ENCODE results near the gene IL6.
A peak's percentile ranks its signal among the peaks of the same experiment; 100 is the strongest.
"Not testable (repeated sequence)": the region's sequence is repeated elsewhere in the genome, so short reads cannot be mapped to it uniquely, and the experiment has no call there.

IL6 gene

DNA sequence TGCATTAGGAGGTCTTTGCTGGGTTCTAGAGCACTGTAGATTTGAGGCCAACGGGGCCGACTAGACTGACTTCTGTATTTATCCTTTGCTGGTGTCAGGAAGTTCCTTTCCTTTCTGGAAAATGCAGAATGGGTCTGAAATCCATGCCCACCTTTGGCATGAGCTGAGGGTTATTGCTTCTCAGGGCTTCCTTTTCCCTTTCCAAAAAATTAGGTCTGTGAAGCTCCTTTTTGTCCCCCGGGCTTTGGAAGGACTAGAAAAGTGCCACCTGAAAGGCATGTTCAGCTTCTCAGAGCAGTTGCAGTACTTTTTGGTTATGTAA lies 675 bp downstream of the IL6 start:
- DNase-seq (ENCODE audit: low spot score): no peak

DNA sequence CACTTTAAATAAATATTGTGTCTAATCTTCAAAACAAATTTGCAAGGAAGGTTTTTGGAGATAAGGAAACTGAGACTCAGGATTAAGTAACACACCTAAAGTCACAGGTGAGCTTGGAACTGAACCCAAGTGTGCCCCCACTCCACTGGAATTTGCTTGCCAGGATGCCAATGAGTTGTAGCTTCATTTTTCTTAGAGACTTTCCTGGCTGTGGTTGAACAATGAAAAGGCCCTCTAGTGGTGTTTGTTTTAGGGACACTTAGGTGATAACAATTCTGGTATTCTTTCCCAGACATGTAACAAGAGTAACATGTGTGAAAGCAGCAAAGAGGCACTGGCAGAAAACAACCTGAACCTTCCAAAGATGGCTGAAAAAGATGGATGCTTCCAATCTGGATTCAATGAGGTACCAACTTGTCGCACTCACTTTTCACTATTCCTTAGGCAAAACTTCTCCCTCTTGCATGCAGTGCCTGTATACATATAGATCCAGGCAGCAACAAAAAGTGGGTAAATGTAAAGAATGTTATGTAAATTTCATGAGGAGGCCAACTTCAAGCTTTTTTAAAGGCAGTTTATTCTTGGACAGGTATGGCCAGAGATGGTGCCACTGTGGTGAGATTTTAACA lies 1.5 kb downstream of the IL6 start:
- peak; percentile 11 for DNase-seq (ENCODE audit: low spot score)

DNA sequence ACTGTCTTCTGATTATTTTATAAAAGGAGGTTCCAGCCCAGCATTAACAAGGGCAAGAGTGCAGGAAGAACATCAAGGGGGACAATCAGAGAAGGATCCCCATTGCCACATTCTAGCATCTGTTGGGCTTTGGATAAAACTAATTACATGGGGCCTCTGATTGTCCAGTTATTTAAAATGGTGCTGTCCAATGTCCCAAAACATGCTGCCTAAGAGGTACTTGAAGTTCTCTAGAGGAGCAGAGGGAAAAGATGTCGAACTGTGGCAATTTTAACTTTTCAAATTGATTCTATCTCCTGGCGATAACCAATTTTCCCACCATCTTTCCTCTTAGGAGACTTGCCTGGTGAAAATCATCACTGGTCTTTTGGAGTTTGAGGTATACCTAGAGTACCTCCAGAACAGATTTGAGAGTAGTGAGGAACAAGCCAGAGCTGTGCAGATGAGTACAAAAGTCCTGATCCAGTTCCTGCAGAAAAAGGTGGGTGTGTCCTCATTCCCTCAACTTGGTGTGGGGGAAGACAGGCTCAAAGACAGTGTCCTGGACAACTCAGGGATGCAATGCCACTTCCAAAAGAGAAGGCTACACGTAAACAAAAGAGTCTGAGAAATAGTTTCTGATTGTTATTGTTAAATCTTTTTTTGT lies 2.3 kb downstream of the IL6 start:
- DNase-seq (ENCODE audit: low spot score): no peak

DNA sequence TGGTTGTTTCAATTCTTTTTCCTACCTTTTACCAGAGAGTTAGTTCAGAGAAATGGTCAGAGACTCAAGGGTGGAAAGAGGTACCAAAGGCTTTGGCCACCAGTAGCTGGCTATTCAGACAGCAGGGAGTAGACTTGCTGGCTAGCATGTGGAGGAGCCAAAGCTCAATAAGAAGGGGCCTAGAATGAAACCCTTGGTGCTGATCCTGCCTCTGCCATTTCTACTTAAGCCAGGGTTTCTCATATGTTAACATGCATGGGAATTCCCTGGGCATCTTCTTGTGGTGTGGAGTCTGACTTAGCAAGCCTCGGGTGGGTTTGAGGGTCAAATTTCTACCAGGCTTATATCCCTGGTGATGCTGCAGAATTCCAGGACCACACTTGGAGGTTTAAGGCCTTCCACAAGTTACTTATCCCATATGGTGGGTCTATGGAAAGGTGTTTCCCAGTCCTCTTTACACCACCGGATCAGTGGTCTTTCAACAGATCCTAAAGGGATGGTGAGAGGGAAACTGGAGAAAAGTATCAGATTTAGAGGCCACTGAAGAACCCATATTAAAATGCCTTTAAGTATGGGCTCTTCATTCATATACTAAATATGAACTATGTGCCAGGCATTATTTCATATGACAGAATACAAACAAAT lies 3.2 kb downstream of the IL6 start:
- no peak for DNase-seq (ENCODE audit: low spot score)

GRCh38 chr7:22730921-22731654 lies 4.1 kb downstream of the IL6 start:
- no peak for DNase-seq (ENCODE audit: low spot score)

- DNase-seq (ENCODE audit: low spot score): no peak
Measured at GRCh38 chr7:22731766-22732165, 4.8 kb downstream of the IL6 start.

DNA sequence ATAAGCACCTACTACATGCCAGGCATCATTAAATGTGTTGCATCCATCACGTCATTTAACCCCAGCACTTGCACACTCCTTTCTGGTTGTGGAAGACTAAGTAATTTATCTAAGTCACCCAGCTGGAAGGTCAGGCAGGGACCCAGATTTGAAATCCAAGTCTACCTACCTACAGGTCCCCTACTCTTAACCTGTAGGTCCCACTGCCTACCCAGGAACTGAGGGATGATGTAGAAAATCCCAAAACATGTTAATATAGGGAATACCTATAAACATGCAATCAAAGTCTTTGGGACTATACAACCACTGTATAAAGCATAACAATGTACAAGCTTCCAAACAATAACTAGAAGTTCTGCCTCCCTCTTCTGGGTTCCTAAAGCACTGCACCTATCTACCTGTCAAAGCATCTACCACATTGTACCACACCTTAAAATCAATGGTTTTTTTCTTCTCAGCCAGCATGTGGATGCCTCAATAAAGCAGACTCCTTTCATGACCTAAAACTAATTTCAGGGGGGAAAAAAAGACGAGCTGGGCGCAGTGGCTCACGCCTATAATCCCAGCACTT lies 5.6 kb downstream of the IL6 start:
- DNase-seq (ENCODE audit: low spot score): no peak

DNA sequence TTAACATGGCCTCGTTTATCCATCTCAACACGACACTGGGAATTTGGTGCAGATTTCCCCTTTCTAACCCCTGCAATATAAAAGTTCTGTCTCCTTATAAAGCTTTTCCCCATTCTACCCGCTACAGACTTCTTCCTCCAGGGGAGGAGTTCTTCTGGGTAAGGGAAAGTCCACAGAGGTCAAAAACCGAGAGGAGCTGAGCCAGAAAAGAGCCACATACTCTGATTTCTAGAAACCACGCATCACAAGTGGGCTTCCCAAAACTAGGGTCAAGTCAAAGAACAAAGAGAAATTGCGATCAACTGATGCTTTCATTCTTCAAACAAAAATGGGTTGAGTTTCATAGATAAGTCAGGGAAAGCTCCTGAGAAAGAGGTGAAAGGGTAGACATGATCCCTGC lies 6.8 kb downstream of the IL6 start:
- DNase-seq (ENCODE audit: low spot score): no peak

DNA sequence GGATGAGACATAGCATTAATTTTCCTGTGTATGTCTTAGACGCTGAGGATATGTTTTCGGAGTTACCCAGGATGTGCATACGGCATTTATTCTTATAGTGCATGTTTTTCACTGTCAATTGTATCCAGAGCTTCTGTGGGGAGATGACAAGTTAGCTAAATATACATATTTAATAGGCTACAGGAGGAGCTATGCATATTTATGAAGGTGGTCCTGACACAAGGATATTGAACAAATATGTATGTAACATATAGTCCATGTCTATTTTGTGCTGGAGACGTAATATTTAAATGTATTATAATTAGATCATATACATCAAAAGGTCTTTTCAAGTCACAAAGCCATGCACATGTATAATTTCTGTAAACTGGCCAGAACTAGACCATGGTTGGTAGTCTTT lies 16.0 kb downstream of the IL6 start:
- no peak for DNase-seq (ENCODE audit: low spot score)

- no peak for DNase-seq (ENCODE audit: low spot score)
Measured at GRCh38 chr7:22751341-22751740, 24.3 kb downstream of the IL6 start.

GRCh38 chr7:22757338-22757994 lies 30.5 kb downstream of the IL6 start:
- no peak for DNase-seq (ENCODE audit: low spot score)

GRCh38 chr7:22758576-22758975 lies 31.6 kb downstream of the IL6 start:
- DNase-seq (ENCODE audit: low spot score): no peak

DNA sequence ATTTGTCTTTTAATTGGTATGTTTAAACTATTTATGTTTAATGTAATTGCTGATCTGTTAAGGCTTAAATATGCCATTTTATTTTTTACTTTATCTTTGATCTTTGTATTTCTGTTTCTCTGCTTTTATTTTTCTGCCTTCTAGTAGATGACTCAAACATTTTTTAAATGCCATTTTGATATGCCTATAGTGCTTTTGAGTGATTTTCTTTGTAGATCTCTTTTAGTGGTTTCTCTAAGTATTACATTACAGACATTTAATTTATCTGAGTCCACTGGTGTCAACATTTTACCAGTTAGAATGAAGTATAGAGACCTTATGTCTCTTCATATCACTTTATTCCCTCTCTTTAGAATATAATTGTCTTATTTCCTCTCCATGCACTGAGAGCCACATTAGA lies 32.7 kb downstream of the IL6 start:
- no peak for DNase-seq (ENCODE audit: low spot score)

DNA sequence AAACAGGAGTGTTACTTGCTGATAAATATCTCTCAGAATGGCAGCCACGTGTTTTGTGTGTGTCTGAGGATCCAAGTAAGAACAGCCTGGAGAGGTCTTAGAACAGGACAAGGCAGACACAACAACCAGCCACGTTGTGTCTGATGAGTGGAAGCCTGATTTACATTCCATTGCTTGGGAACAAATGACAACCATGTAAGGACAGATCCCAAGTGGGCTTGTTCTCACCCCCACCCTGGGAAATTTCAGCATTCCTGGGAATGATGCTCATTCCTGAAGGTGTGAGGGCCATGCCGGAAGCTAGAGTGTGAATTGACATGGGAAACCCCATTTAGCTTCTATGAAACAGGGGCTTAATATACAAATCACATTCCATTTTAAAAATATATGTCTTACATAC lies 35.9 kb downstream of the IL6 start:
- no peak for DNase-seq (ENCODE audit: low spot score)

DNA sequence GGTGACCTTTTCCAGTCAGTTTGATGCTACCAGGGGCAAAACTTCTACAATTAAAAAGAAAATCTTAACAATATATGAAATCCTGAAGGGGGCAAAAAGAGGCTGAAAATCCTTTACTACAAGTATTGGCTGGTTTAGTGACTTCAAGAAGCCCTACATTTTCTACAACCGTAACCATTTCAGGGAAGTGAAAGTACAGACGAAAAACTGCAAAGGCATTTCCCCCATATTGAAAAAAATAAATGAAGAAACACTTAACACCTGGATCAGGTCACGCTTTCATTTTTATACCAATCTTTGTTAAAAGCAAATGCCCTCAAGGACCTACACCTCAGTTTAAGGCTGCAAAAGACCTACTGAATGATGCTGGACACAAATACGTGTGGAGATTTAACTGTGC lies 38.6 kb downstream of the IL6 start:
- DNase-seq (ENCODE audit: low spot score): no peak

- DNase-seq (ENCODE audit: low spot score): no peak
Measured at GRCh38 chr7:22771194-22771871, 44.3 kb downstream of the IL6 start.

GRCh38 chr7:22771872-22772228 lies 44.9 kb downstream of the IL6 start:
- no peak for DNase-seq (ENCODE audit: low spot score)

DNA sequence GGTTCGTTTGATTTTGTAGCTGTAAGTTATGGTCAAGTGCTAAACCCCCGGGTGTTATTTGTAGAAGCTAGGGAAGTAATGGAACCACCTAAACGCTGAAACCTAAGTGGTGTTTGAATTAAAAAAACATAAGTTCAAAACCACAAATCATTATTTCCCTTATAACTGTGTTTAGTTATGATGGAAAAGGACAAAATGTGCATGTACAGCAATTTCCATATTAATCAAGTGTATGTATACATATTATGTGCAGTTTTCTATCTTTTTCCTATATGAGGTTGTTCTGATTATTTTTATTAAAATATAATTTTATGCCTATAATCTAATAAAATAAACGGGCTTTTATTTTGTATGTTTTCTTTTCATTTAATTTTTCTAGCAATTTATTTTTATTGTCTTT lies 45.9 kb downstream of the IL6 start:
- DNase-seq (ENCODE audit: low spot score): no peak

- DNase-seq (ENCODE audit: low spot score): no peak
Measured at GRCh38 chr7:22776964-22777363, 50.0 kb downstream of the IL6 start.

DNA sequence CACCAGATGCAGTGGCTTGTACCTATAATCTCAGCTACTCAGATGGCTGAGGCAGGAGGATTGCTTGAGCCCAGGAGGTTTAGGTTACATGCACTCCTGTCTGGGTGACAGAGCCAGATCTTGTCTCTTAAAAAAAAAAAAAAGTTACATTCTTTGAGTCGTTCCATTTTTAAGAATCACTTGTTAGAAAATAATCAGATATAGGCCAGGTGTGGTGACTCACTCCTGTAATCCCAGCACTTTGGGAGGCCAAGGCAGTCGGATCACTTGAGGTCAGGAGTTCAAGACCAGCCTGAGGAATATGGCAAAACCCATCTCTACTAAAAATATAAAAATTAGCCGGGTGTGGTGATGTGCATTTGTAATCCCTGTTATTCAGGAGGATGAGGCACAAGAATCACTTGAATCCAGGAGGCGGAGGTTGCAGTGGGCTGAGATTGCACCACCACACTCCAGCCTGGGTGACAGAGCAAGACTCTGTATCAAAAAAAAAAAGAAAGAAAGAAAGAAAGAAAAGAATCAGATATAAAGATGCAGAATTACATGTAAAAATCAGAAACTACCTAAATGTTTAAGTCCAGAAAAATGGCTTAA lies 52.8 kb downstream of the IL6 start:
- DNase-seq (ENCODE audit: low spot score): not testable (repeated sequence)

- DNase-seq (ENCODE audit: low spot score): no peak
Measured at GRCh38 chr7:22781230-22781711, 54.3 kb downstream of the IL6 start.

All from CD4-positive, alpha-beta T cell treated with Interleukin-6 at 100 ng/mL for 8 hours (primary cell).